RCC 7860 (cell line): Measurements from ENCODE around the gene SGTA.
A peak's percentile ranks its signal among the peaks of the same experiment; 100 is the strongest.

Experiments
- DNase-seq: peaks from one replicate; pipeline ENCODE4 v3.0.0-alpha.2; 2015; ENCODE audit warnings: low spot score
- FAIRE-seq: peaks from 2 replicates; lab custom pipeline; 2012; peaks lifted over from hg19 to GRCh38; lab: Jason Lieb, UNC

SGTA gene

GRCh38 chr19:2810141-2811091, 27.3 kb upstream of the SGTA start:
- no peak for FAIRE-seq
- DNase-seq, result no peak

DNA sequence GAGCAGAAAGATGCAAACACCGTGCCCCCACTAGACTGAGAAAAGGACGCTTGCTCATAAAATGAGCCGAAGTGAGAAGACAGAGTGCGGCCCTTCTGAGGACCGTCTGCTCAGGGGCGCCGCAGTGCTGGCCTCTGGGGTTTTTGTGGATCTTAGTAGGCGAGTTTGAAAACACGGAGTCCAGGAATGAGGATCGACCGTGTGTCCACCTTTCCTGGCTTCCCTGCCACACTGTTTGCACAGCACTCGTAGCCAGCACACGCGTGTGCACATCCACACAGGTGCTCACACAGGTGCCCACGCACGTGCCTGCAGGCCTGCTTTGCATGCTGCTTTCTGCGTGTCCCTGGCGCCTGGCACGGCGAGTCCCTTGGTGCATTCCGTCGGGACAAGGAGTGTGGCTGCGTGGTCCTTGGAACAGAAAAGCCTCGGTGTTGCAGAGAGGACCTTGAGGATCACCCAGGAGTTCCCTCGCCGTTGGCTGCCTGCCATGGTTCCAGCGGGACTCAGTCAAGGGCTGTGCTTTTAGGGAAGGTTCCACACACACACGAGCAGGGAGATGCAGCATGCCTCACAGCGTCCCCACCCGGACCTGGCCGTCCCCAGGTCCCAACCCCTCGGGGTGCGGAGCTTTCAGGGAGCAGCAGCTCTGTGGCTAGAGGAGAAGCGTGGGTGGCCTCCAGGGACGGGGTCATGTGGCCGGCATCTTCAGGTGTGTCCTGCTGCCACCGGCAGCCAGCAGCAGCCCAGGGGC, 26.5 kb upstream of the SGTA start:
- FAIRE-seq, result no peak
- DNase-seq, result no peak

DNA sequence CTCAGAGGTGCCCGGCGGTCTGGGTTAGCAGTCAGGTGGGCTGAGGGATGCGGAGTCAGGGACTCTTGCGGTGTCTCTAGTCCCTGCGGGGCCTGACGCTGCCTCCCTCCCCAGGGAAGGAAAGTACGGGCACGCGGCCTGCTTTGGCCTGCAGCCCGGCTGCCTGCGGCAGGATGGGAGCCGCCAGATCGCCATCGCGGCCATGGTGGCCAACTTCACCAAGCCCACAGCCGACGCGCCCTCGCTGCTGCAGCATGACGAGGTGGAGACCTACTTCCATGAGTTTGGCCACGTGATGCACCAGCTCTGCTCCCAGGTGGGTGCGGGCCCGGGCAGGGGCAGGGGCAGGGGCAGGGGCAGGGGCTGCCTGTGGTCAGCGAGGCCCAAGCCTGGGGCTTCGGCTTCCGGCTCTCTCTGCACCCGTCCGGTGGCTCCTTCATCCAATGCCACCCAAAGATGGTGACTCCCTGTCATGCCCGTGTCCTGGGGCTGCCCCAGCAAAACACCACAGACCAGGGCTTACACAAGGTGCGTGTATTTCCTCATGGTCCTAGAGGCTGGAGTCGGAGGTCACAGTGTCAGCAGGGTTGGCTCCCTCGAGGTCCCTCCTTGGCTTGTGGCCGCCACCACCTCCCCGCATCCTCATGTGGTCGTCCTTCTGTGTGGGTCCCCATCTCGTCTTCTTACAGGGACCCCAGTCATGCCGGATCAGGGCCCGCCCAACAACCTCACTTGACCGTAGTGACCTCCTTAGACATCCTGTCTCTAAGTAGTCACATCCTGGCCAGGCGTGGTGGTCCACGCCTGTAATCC, 25.3 kb upstream of the SGTA start:
- FAIRE-seq (no peak), DNase-seq (no peak)

DNA sequence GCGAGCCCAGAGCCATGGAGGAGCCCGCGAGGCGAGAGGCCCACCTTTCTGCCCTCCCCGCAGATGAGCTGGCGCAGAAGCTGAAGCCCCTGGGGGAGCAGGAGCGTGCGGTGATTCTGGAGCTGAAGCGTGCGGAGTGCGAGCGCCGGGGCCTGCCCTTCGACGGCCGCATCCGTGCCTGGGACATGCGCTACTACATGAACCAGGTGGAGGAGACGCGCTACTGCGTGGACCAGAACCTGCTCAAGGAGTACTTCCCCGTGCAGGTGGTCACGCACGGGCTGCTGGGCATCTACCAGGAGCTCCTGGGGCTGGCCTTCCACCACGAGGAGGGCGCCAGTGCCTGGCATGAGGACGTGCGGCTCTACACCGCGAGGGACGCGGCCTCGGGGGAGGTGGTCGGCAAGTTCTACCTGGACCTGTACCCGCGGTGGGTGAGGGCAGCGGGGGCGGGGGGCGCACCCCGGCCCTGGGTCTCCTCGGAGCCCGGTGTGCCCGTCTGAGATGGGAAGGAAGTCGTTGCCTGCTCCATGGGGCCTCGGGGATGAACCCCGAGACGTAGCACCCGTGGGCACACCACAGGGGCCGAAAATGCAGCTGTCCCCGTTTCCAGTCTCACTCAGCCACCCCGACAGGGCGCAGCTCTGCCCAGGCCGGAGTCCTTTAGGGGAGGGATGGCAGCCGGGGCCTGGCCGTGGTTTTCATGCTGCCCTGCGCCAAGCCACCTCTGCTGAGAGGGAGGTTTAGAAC, 24.5 kb upstream of the SGTA start:
- no peak for DNase-seq
- no peak for FAIRE-seq

DNA sequence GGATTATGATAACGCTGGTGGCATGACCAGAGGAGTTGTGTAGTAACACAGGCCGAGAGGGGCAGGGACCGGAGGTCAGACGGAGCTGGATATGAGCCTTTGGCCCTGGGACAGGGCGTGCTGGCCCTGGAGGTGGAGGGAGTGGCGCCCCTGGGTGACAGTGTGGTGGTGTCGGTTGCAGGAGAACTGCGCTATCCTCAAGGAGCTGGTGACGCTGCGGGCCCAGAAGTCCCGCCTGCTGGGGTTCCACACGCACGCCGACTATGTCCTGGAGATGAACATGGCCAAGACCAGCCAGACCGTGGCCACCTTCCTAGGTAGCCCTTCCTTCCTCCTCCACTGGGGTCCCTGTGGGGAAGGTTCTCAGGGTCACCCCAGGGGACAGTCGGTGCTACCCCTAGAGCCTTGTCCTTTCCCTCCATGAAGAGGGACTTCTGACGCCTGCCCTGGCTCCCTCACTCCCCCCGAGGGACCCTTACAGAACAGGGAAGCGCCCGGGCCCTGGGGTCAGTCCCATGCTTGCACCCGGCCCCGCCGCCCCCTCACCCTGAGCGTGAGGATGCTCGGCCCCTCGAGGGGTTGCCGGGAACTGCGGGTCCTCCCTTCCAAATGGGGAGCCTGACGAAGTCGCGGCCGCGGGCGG, 23.8 kb upstream of the SGTA start:
- FAIRE-seq (no peak), DNase-seq (no peak)

DNA sequence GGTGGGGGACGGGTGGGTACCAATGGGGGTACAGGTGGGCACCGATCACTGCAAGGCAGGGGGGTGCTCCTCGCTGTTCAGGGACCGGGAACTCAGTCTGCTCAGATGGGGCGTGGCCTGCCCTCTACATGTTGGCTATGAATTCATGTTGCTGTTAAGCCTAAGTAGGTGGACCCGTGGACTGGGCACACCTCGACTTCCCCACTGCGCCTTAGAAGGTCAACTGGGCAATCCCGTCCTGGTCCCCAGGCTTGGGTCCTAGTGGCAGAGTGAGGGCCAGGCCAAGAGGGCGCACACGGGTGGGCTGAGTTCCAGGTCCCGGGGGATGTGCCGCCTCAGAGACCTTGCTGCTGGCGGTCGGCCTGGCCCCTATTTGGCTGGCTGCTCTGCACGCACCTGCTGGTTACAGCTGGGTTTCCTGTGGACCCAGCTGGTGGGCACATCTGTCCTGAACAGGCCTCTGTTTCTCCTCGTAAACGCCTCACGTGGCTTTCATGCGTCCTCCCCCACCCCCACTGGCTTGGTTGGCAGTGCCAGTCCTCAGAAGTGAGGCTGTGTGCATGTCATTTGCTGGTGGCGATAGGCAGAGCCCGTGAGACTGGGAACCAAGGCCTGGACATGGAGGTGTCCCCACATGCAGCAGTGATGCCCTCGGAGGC, 23.0 kb upstream of the SGTA start:
- FAIRE-seq, result no peak
- no peak for DNase-seq

- no peak for FAIRE-seq
- no peak for DNase-seq
Observed at GRCh38 chr19:2805261-2805900, 22.3 kb upstream of the SGTA start.

DNA sequence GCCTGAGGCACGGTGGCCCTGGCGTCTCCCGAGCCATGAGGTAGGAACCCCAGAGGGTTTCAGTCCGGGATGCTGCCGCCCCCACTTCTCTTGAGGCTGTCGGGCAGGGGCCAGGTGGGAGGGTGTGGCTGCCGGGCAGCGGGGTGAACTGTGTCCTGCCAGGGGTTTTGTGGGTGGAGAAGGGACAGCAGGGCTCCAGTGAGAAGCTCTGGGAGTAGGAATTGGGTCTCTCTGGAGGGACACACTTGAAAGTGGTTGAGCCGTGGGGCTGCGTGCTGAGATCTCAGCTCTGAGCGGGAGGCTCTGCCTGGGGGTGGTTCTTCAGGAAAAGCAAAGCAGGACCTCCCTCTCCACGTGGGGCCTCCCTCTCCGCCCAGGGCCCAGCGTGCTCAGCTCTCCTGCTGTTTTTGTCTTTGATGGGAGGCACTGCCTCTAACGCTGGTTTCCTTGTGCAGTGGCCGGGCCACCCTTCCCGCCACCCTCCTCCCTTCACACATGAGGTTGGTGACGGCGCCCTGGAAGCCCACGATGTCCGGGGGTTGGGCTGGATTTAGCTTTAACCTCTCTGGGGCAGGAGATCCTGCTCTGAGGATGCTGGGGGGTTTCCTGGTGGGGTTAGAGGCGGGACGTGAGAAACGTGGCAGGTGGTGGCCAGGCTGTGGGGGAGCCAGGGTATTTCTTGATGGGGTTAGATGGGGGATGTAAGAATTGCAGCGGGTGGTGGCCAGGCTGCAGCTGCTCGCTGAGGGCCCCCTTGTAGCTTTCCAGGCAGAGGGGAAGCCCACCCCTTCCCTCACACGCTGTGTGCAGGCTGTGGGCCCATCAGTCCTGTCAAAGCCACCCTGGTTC, 21.3 kb upstream of the SGTA start:
- DNase-seq (no peak), FAIRE-seq (no peak)

DNA sequence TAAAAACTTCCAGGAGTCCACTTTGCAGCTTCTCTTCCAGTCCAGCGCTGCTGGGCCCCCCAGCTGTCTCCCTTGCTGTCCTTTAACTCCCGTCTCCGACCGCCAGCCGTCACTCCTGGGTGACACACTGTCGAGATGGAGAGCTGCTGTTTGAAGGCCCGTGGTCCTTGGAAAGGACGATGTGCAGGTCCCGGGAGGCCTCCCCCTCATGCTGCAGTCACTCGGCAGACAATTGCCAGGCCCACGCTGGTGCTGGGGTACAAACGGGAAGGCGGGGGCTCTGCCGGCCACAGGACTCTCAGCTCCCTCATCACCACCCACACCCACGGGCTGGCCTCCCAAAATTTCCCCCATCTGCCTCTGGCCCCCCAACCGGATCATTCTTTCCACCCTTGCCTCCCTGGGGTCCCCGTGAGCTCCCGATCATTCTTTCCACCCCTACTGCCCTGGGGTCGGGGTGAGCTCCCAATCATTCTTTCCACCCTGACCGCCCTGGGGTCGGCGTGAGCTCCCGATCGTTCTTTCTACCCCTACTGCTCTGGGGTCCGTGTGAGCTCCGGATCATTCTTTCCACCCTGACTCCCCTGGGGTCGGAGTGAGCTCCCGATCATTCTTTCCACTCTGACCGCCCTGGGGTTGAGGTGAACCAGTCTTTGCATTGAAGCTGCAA, 20.5 kb upstream of the SGTA start:
- DNase-seq (no peak), FAIRE-seq (no peak)

GRCh38 chr19:2802826-2803225, 19.8 kb upstream of the SGTA start:
- DNase-seq (no peak), FAIRE-seq (no peak)

DNA sequence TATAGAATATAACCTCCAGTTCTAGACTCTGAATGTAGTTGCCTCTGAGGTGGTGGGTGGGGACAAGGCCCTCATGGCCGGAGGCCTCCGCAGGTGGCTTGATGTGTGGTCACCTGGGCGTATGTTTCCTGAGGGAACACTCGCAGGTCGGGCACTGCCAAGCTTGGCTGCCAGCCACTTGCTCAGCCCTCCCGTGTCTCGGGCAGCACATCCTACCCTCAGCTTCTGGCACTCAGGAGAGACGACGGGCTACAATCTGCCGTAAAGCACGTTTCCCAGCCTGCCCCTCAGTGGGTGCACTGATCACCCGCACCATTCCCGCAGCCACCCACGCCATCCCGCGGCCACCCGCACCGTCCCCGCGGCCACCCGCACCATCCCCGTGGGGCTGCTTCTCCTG, 17.4 kb upstream of the SGTA start:
- FAIRE-seq (no peak), DNase-seq (no peak)

- FAIRE-seq, result no peak
- no peak for DNase-seq
Observed at GRCh38 chr19:2799273-2800020, 16.4 kb upstream of the SGTA start.

DNA sequence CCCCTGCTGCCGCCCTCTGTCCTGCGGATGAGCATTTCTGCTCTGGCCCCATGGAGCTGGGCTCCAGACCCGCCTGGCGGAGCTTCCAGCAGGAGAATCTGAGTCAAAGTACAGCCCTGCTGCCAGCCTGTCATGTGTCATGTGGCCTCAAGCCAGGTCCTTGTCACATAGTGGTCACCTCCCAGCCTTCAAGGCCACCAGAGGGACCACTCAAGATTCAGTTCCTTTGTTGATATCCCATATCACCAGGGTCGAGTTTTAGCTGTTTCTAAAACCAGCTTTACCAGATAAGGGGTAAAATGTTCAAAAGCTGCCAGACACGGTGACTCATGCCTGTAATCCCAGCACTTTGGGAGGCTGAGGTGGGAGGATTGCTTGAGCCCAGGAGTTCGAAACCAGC, 15.7 kb upstream of the SGTA start:
- no peak for FAIRE-seq

DNA sequence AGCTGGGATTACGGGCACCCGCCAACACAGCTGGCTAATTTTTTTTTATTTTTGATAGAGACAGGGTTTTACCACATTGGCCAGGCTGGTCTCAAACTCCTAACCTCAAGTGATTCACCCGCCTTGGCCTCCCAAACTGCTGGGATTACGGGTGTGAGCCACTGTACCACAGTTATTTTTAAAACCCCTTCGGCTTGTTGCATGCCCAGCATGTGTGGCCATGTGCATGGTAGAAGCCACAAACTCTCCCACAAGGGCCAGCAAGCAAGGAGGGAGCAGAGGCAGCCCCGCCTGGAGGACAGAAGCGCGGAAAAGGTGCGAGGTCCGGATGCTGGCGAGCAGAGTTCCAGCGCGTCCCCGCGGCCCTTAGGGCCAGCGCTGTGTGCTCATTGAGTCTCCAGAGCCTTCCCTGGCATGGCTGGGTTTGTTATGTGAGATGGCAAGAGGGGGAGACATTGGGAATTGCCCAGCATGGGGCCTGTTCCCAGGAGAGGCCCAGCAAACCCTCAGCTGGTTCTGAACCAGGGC, 15.1 kb upstream of the SGTA start:
- no peak for FAIRE-seq

More for the DNA sequence above, 15.7 kb upstream of the SGTA start:
- peak; percentile 13 for DNase-seq

GRCh38 chr19:2797280-2797679, 14.2 kb upstream of the SGTA start:
- DNase-seq, result no peak
- FAIRE-seq, result no peak

More for the DNA sequence above, 15.1 kb upstream of the SGTA start:
- no peak for DNase-seq

- no peak for DNase-seq
- no peak for FAIRE-seq
Observed at GRCh38 chr19:2796659-2797266, 13.7 kb upstream of the SGTA start.
